Measurements from ENCODE around the gene FARS2.

Gene FARS2

GRCh38 chr6:5282191-5282623, 20.9 kb downstream of the FARS2 start:
- H3K36me3 ChIP-seq (ENCODE audit: control insufficient read depth, insufficient read depth, low read length): no peaks in the 10 kb centered on the region
- WGBS, 2 experiments: 80 to 83% methylated on average over 9 of the region's 9 CpGs
- H3K9me3 ChIP-seq (ENCODE audit: control insufficient read depth, low read length): no peaks in the 10 kb centered on the region
- H3K27ac ChIP-seq (ENCODE audit: insufficient read depth, low read depth, low read length, poor library complexity, severe bottlenecking): no peak overlapping the region
- no peaks in the 10 kb centered on the region for H3K27me3 ChIP-seq (ENCODE audit: control insufficient read depth, insufficient read depth, low read length, poor library complexity, severe bottlenecking)
- H3K4me3 ChIP-seq (ENCODE audit: insufficient read depth, low read depth, low read length): no peak overlapping the region
- no peaks in the 10 kb centered on the region for H3K4me1 ChIP-seq (ENCODE audit: control insufficient read depth, insufficient read depth, low read length)

- no peaks in the 10 kb centered on the region for H3K4me1 ChIP-seq (ENCODE audit: control insufficient read depth, insufficient read depth, low read length)
- 84 to 90% methylated on average over 6 of the region's 6 CpGs for WGBS, 2 experiments
- H3K4me3 ChIP-seq (ENCODE audit: insufficient read depth, low read depth, low read length): no peak overlapping the region
- H3K27ac ChIP-seq (ENCODE audit: insufficient read depth, low read depth, low read length, poor library complexity, severe bottlenecking): no peak overlapping the region
- H3K27me3 ChIP-seq (ENCODE audit: control insufficient read depth, insufficient read depth, low read length, poor library complexity, severe bottlenecking): no peaks in the 10 kb centered on the region
- H3K9me3 ChIP-seq (ENCODE audit: control insufficient read depth, low read length): no peaks in the 10 kb centered on the region
- H3K36me3 ChIP-seq (ENCODE audit: control insufficient read depth, insufficient read depth, low read length): no peaks in the 10 kb centered on the region
Observed at GRCh38 chr6:5285081-5285480, 23.8 kb downstream of the FARS2 start.

- Histone ChIP-seq H3K27me3 (ENCODE audit: control insufficient read depth, insufficient read depth, low read length, poor library complexity, severe bottlenecking) (no peaks in the 10 kb centered on the region), H3K4me3 (ENCODE audit: insufficient read depth, low read depth, low read length) (no peak overlapping the region), H3K9me3 (ENCODE audit: control insufficient read depth, low read length) (no peaks in the 10 kb centered on the region), H3K4me1 (ENCODE audit: control insufficient read depth, insufficient read depth, low read length) (no peaks in the 10 kb centered on the region), H3K36me3 (ENCODE audit: control insufficient read depth, insufficient read depth, low read length) (no peaks in the 10 kb centered on the region), H3K27ac (ENCODE audit: insufficient read depth, low read depth, low read length, poor library complexity, severe bottlenecking) (no peak overlapping the region)
- 92 to 97% methylated on average over 5 of the region's 5 CpGs for WGBS, 2 experiments
Observed at GRCh38 chr6:5285526-5285925, 24.2 kb downstream of the FARS2 start.

GRCh38 chr6:5286780-5287179, 25.5 kb downstream of the FARS2 start:
- H3K4me3 ChIP-seq (ENCODE audit: insufficient read depth, low read depth, low read length): no peak overlapping the region
- no peaks in the 10 kb centered on the region for H3K27me3 ChIP-seq (ENCODE audit: control insufficient read depth, insufficient read depth, low read length, poor library complexity, severe bottlenecking)
- 95 to 98% methylated on average over 7 of the region's 7 CpGs for WGBS, 2 experiments
- H3K27ac ChIP-seq (ENCODE audit: insufficient read depth, low read depth, low read length, poor library complexity, severe bottlenecking): no peak overlapping the region
- H3K36me3 ChIP-seq (ENCODE audit: control insufficient read depth, insufficient read depth, low read length): no peaks in the 10 kb centered on the region
- H3K9me3 ChIP-seq (ENCODE audit: control insufficient read depth, low read length): no peaks in the 10 kb centered on the region
- no peaks in the 10 kb centered on the region for H3K4me1 ChIP-seq (ENCODE audit: control insufficient read depth, insufficient read depth, low read length)

- H3K36me3 ChIP-seq (ENCODE audit: control insufficient read depth, insufficient read depth, low read length): no peaks in the 10 kb centered on the region
- no peak overlapping the region for H3K27ac ChIP-seq (ENCODE audit: insufficient read depth, low read depth, low read length, poor library complexity, severe bottlenecking)
- H3K9me3 ChIP-seq (ENCODE audit: control insufficient read depth, low read length): no peaks in the 10 kb centered on the region
- no peaks in the 10 kb centered on the region for H3K27me3 ChIP-seq (ENCODE audit: control insufficient read depth, insufficient read depth, low read length, poor library complexity, severe bottlenecking)
- 89 to 94% methylated on average over 12 of the region's 12 CpGs for WGBS, 2 experiments
- no peaks in the 10 kb centered on the region for H3K4me1 ChIP-seq (ENCODE audit: control insufficient read depth, insufficient read depth, low read length)
- no peak overlapping the region for H3K4me3 ChIP-seq (ENCODE audit: insufficient read depth, low read depth, low read length)
Observed at GRCh38 chr6:5287205-5287965, 26.1 kb downstream of the FARS2 start.

- Histone ChIP-seq H3K4me1 (ENCODE audit: control insufficient read depth, insufficient read depth, low read length) (no peaks in the 10 kb centered on the region), H3K4me3 (ENCODE audit: insufficient read depth, low read depth, low read length) (no peak overlapping the region), H3K27me3 (ENCODE audit: control insufficient read depth, insufficient read depth, low read length, poor library complexity, severe bottlenecking) (no peaks in the 10 kb centered on the region), H3K9me3 (ENCODE audit: control insufficient read depth, low read length) (no peaks in the 10 kb centered on the region), H3K27ac (ENCODE audit: insufficient read depth, low read depth, low read length, poor library complexity, severe bottlenecking) (no peak overlapping the region), H3K36me3 (ENCODE audit: control insufficient read depth, insufficient read depth, low read length) (no peaks in the 10 kb centered on the region)
- WGBS, 2 experiments: 90 to 92% methylated on average over 2 of the region's 2 CpGs
Observed at GRCh38 chr6:5287966-5288297, 26.6 kb downstream of the FARS2 start.

GRCh38 chr6:5290097-5290496, 28.8 kb downstream of the FARS2 start:
- 100% methylated on average over 1 of the region's 1 CpG for WGBS, 2 experiments
- H3K27me3 ChIP-seq (ENCODE audit: control insufficient read depth, insufficient read depth, low read length, poor library complexity, severe bottlenecking): no peaks in the 10 kb centered on the region
- no peaks in the 10 kb centered on the region for H3K36me3 ChIP-seq (ENCODE audit: control insufficient read depth, insufficient read depth, low read length)
- no peak overlapping the region for H3K27ac ChIP-seq (ENCODE audit: insufficient read depth, low read depth, low read length, poor library complexity, severe bottlenecking)
- no peaks in the 10 kb centered on the region for H3K4me1 ChIP-seq (ENCODE audit: control insufficient read depth, insufficient read depth, low read length)
- no peak overlapping the region for H3K4me3 ChIP-seq (ENCODE audit: insufficient read depth, low read depth, low read length)
- no peaks in the 10 kb centered on the region for H3K9me3 ChIP-seq (ENCODE audit: control insufficient read depth, low read length)

- no peaks in the 10 kb centered on the region for H3K9me3 ChIP-seq (ENCODE audit: control insufficient read depth, low read length)
- H3K36me3 ChIP-seq (ENCODE audit: control insufficient read depth, insufficient read depth, low read length): no peaks in the 10 kb centered on the region
- no peaks in the 10 kb centered on the region for H3K4me1 ChIP-seq (ENCODE audit: control insufficient read depth, insufficient read depth, low read length)
- H3K27me3 ChIP-seq (ENCODE audit: control insufficient read depth, insufficient read depth, low read length, poor library complexity, severe bottlenecking): no peaks in the 10 kb centered on the region
- no peak overlapping the region for H3K27ac ChIP-seq (ENCODE audit: insufficient read depth, low read depth, low read length, poor library complexity, severe bottlenecking)
- H3K4me3 ChIP-seq (ENCODE audit: insufficient read depth, low read depth, low read length): no peak overlapping the region
Observed at GRCh38 chr6:5290500-5290899, 29.2 kb downstream of the FARS2 start.

- 89 to 92% methylated on average over 1 of the region's 1 CpG for WGBS, 2 experiments
- H3K27ac ChIP-seq (ENCODE audit: insufficient read depth, low read depth, low read length, poor library complexity, severe bottlenecking): no peak overlapping the region
- no peaks in the 10 kb centered on the region for H3K36me3 ChIP-seq (ENCODE audit: control insufficient read depth, insufficient read depth, low read length)
- no peaks in the 10 kb centered on the region for H3K9me3 ChIP-seq (ENCODE audit: control insufficient read depth, low read length)
- no peak overlapping the region for H3K4me3 ChIP-seq (ENCODE audit: insufficient read depth, low read depth, low read length)
- no peaks in the 10 kb centered on the region for H3K4me1 ChIP-seq (ENCODE audit: control insufficient read depth, insufficient read depth, low read length)
- H3K27me3 ChIP-seq (ENCODE audit: control insufficient read depth, insufficient read depth, low read length, poor library complexity, severe bottlenecking): no peaks in the 10 kb centered on the region
Observed at GRCh38 chr6:5292154-5292553, 30.8 kb downstream of the FARS2 start.

- no peaks in the 10 kb centered on the region for H3K27me3 ChIP-seq (ENCODE audit: control insufficient read depth, insufficient read depth, low read length, poor library complexity, severe bottlenecking)
- no peaks in the 10 kb centered on the region for H3K36me3 ChIP-seq (ENCODE audit: control insufficient read depth, insufficient read depth, low read length)
- H3K4me1 ChIP-seq (ENCODE audit: control insufficient read depth, insufficient read depth, low read length): peaks cover 2% of the 10 kb centered on the region
- no peaks in the 10 kb centered on the region for H3K9me3 ChIP-seq (ENCODE audit: control insufficient read depth, low read length)
- no peak overlapping the region for H3K4me3 ChIP-seq (ENCODE audit: insufficient read depth, low read depth, low read length)
- 91 to 95% methylated on average over 1 of the region's 2 CpGs for WGBS, 2 experiments
- no peak overlapping the region for H3K27ac ChIP-seq (ENCODE audit: insufficient read depth, low read depth, low read length, poor library complexity, severe bottlenecking)
Observed at GRCh38 chr6:5293692-5294091, 32.4 kb downstream of the FARS2 start.
